HS-27A (cell line): ENCODE data around the gene PTPRU.

Source experiments
- DNase-seq: peaks from one replicate; pipeline ENCODE4 v3.0.0-alpha.2; 2012; ENCODE audit warnings: low read depth, missing footprints

PTPRU gene

GRCh38 chr1:29332204-29332603 lies 95.9 kb downstream of the PTPRU start:
- peak; percentile 14 for DNase-seq

GRCh38 chr1:29333008-29333407 lies 96.7 kb downstream of the PTPRU start:
- no peak for DNase-seq

GRCh38 chr1:29335573-29335972 lies 99.3 kb downstream of the PTPRU start:
- DNase-seq: no peak

GRCh38 chr1:29338908-29339575 lies 102.7 kb downstream of the PTPRU start:
- no peak for DNase-seq

GRCh38 chr1:29341936-29342335 lies 105.6 kb downstream of the PTPRU start:
- DNase-seq: no peak

- no peak for DNase-seq
Observed at GRCh38 chr1:29342351-29342750, 106.0 kb downstream of the PTPRU start.

- no peak for DNase-seq
Observed at GRCh38 chr1:29342983-29343382, 106.7 kb downstream of the PTPRU start.

GRCh38 chr1:29343476-29343875 lies 107.2 kb downstream of the PTPRU start:
- no peak for DNase-seq

GRCh38 chr1:29343908-29344307 lies 107.6 kb downstream of the PTPRU start:
- DNase-seq: no peak

- no peak for DNase-seq
Observed at GRCh38 chr1:29344336-29344735, 108.0 kb downstream of the PTPRU start.

- no peak for DNase-seq
Observed at GRCh38 chr1:29346576-29346975, 110.3 kb downstream of the PTPRU start.

- no peak for DNase-seq
Observed at GRCh38 chr1:29349871-29350491, 113.7 kb downstream of the PTPRU start.

- no peak for DNase-seq
Observed at GRCh38 chr1:29352719-29353420, 116.5 kb downstream of the PTPRU start.

GRCh38 chr1:29354511-29355098 lies 118.3 kb downstream of the PTPRU start:
- no peak for DNase-seq

GRCh38 chr1:29355375-29355774 lies 119.1 kb downstream of the PTPRU start:
- no peak for DNase-seq

GRCh38 chr1:29356663-29357062 lies 120.3 kb downstream of the PTPRU start:
- no peak for DNase-seq

- no peak for DNase-seq
Observed at GRCh38 chr1:29357452-29357851, 121.1 kb downstream of the PTPRU start.

- DNase-seq: no peak
Observed at GRCh38 chr1:29358183-29358582, 121.9 kb downstream of the PTPRU start.

GRCh38 chr1:29360768-29361167 lies 124.4 kb downstream of the PTPRU start:
- DNase-seq: no peak

GRCh38 chr1:29361686-29362085 lies 125.4 kb downstream of the PTPRU start:
- DNase-seq: no peak

GRCh38 chr1:29362116-29362515 lies 125.8 kb downstream of the PTPRU start:
- no peak for DNase-seq

- DNase-seq: no peak
Observed at GRCh38 chr1:29362764-29363163, 126.4 kb downstream of the PTPRU start.

GRCh38 chr1:29363536-29363935 lies 127.2 kb downstream of the PTPRU start:
- no peak for DNase-seq
